Kidney epithelial cell (primary cell): ENCODE results near the gene FAM171A1. TPM values are rescaled to one million over a fixed set of nuclear protein-coding genes. Genes with fewer than 3 reads are reported as not detected.
"Not testable (repeated sequence)": the region's sequence is repeated elsewhere in the genome, so short reads cannot be mapped to it uniquely, and the experiment has no call there.

ENCODE experiments used
- DNase-seq: peaks from one replicate; pipeline ENCODE4 v3.0.0-alpha.2; 2010; ENCODE audit warnings: low read depth
- H3K27me3 ChIP-seq: 2 replicates; pipeline ENCODE4 v1.6.0; 2011; ENCODE audit warnings: low read length; ENCODE audit not compliant: control insufficient read depth, insufficient read depth
- H3K36me3 ChIP-seq: 2 replicates; pipeline ENCODE4 v1.5.1; 2011; ENCODE audit warnings: low read length; ENCODE audit not compliant: control insufficient read depth, insufficient read depth
- H3K4me3 ChIP-seq: 2 replicates; pipeline ENCODE4 v1.5.1; 2011; ENCODE audit warnings: low read depth, mild to moderate bottlenecking, control low read depth, low read length
- CTCF ChIP-seq: IDR thresholded peaks from 2 replicates; pipeline ENCODE4 v1.5.1; 2011; ENCODE audit warnings: mild to moderate bottlenecking, moderate library complexity, low read length, control low read depth, inconsistent platforms; ENCODE audit not compliant: insufficient read depth, poor library complexity, severe bottlenecking
- total RNA-seq: library from RNA; depleted of rRNA; stranded (reverse); fragments of >200 nt; gene quantifications from 2 replicates; pipeline ENCODE4 v1.2.3, GENCODE V29; 2015

FAM171A1 gene
- total RNA-seq, 1 donor from 2014 or later = 34.0 TPM

DNA sequence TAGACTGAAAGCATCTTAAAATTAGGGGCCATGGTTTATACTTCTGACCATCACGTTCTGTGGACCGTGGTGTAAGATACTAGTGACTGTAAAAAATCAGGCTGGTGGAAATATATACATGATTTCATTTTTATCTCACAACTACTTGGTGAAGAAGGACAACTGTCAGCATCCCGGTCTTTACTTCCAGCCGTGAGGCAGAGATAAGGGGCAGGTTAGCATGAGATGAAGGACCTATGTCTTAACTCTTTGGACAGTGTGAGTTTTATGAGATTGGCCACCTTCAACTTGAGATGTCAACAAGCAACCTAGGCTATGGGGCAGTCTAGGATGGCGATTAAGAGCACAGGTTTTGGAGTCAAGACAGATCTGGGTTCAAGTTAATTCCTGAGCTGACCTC is 37.5 kb upstream of the FAM171A1 start:
- Histone ChIP-seq H3K36me3 (no peaks in the 10 kb centered on the region), H3K4me3 (no peak overlapping the region), H3K27me3 (no peaks in the 10 kb centered on the region)
- DNase-seq = no peak
- no peak for TF ChIP-seq CTCF

- no peak for TF ChIP-seq CTCF
- Histone ChIP-seq H3K4me3 (no peak overlapping the region), H3K36me3 (no peaks in the 10 kb centered on the region), H3K27me3 (no peaks in the 10 kb centered on the region)
- DNase-seq = no peak
Observed at GRCh38 chr10:15405319-15405718, 34.2 kb upstream of the FAM171A1 start.

- H3K36me3 ChIP-seq = no peaks in the 10 kb centered on the region
- DNase-seq = no peak
- TF ChIP-seq CTCF = no peak
- no peak overlapping the region for H3K4me3 ChIP-seq
- H3K27me3 ChIP-seq = no peaks in the 10 kb centered on the region
Observed at GRCh38 chr10:15401382-15401781, 30.3 kb upstream of the FAM171A1 start.

- not testable (repeated sequence) for H3K27me3 ChIP-seq, DNase-seq, H3K4me3 ChIP-seq, H3K36me3 ChIP-seq
Observed at GRCh38 chr10:15400461-15400860, 29.4 kb upstream of the FAM171A1 start.

GRCh38 chr10:15399060-15399661 is 28.1 kb upstream of the FAM171A1 start:
- no peak for DNase-seq
- TF ChIP-seq CTCF = no peak
- H3K36me3 ChIP-seq = no peaks in the 10 kb centered on the region
- no peaks in the 10 kb centered on the region for H3K27me3 ChIP-seq
- H3K4me3 ChIP-seq = no peak overlapping the region

DNA sequence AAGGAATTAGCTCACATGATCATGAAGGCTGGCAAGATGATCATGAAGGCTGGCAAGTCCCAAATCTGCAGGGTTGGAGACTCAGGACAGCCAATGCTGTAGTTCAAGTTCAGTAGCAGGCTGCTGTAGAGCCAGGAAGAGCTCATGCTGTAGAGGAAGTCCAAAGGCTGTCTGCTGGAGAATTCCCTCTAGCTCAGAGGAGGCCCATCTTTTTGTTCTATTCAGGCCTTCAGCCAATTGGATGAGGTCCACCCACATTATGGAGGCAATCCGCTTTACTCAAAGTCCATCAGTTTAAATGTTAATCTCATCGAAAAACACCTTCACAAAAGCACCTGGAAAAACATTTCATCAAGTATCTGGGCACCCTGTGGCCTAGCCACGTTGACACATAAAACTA is 24.8 kb upstream of the FAM171A1 start:
- H3K36me3 ChIP-seq = no peaks in the 10 kb centered on the region
- DNase-seq = no peak
- no peak overlapping the region for H3K4me3 ChIP-seq
- H3K27me3 ChIP-seq = no peaks in the 10 kb centered on the region
- TF ChIP-seq CTCF = no peak
